IMR-90 (cell line): ENCODE data around the gene RMI2. TPM values are rescaled to one million over a fixed set of nuclear protein-coding genes. Genes with fewer than 3 reads are reported as not detected.

Experiments used
- ATAC-seq: fragments of 200-7000 bp; cut with Tn5 transposase; 2 replicates; pipeline ENCODE4 v1.9.1; 2020; ENCODE audit warnings: low read depth, mild to moderate bottlenecking, moderate library complexity
- BruUV-seq: library from RNA; stranded (reverse); fragments of 400-500 nt; replicated peaks from 2 replicates; lab custom pipeline; 2021; lab: Mats Ljungman, UMichigan
- CTCF ChIA-PET: fragments of 300-600 bp; formaldehyde crosslinking; extraction: SDS; loops from one replicate; lab custom pipeline; 2021; ENCODE audit warnings: antibody characterized with exemption; lab: Yijun Ruan, JAX
- POLR2A ChIA-PET: fragments of 300-600 bp; sonication (Branson Sonifier 250); formaldehyde crosslinking; loops from one replicate; lab custom pipeline; 2022; ENCODE audit warnings: antibody characterized with exemption; ENCODE audit not compliant: unreplicated experiment; lab: Charles Lee
- DNase-seq: peaks from one replicate; pipeline ENCODE4 v3.0.0; 2013
- H2AFZ ChIP-seq: replicated peaks from 2 replicates; pipeline ENCODE3; 2013; ENCODE audit warnings: low read length, mild to moderate bottlenecking; ENCODE audit not compliant: poor library complexity
- H2AK5ac ChIP-seq: 2 replicates; pipeline ENCODE4 v1.6.1; 2013; ENCODE audit warnings: low read depth, low read length, inconsistent platforms
- H2AK9ac ChIP-seq: replicated peaks from 2 replicates; pipeline ENCODE3; 2013; ENCODE audit warnings: mild to moderate bottlenecking, low read depth, low read length, moderate library complexity; ENCODE audit not compliant: poor library complexity
- H2BK120ac ChIP-seq: 2 replicates; pipeline ENCODE4 v1.6.1; 2013; ENCODE audit warnings: low read depth, low read length, inconsistent platforms
- H2BK15ac ChIP-seq: 3 replicates; pipeline ENCODE4 v1.6.1; 2013; ENCODE audit warnings: low read depth, low read length, inconsistent platforms
- H2BK20ac ChIP-seq: 2 replicates; pipeline ENCODE4 v1.6.1; 2013; ENCODE audit warnings: low read depth, mild to moderate bottlenecking, inconsistent platforms, low read length, moderate library complexity
- H2BK5ac ChIP-seq: 2 replicates; pipeline ENCODE4 v1.6.1; 2013; ENCODE audit warnings: mild to moderate bottlenecking, low read depth, low read length, inconsistent platforms; ENCODE audit not compliant: poor library complexity, severe bottlenecking
- H3K14ac ChIP-seq: replicated peaks from 2 replicates; pipeline ENCODE4 v1.6.1; 2013; ENCODE audit warnings: low read depth, low read length, inconsistent platforms
- H3K18ac ChIP-seq: 2 replicates; pipeline ENCODE4 v1.6.1; 2013; ENCODE audit warnings: low read depth, low read length, control low read depth
- H3K23ac ChIP-seq: 2 replicates; pipeline ENCODE4 v1.6.1; 2013; ENCODE audit warnings: low read depth, low read length, inconsistent platforms
- H3K27ac ChIP-seq: 2 replicates; pipeline ENCODE4 v1.5.1; 2013; ENCODE audit warnings: mild to moderate bottlenecking, control low read depth, low read length; ENCODE audit not compliant: insufficient read depth
- H3K27me3 ChIP-seq: 2 replicates; pipeline ENCODE4 v1.6.1; 2013; ENCODE audit warnings: low read length; ENCODE audit not compliant: control insufficient read depth, insufficient read depth
- H3K36me3 ChIP-seq: 2 replicates; pipeline ENCODE4 v1.6.1; 2013; ENCODE audit warnings: low read length, mixed read lengths; ENCODE audit not compliant: control insufficient read depth, insufficient read depth
- H3K4ac ChIP-seq: 2 replicates; pipeline ENCODE4 v1.6.1; 2013; ENCODE audit warnings: low read depth, low read length, inconsistent platforms
- H3K4me1 ChIP-seq: 2 replicates; pipeline ENCODE4 v1.6.1; 2013; ENCODE audit warnings: low read length, mixed read lengths; ENCODE audit not compliant: control insufficient read depth, insufficient read depth
- H3K4me2 ChIP-seq: 2 replicates; pipeline ENCODE4 v1.6.1; 2013; ENCODE audit warnings: low read depth, mild to moderate bottlenecking, control low read depth, low read length, moderate library complexity
- H3K4me3 ChIP-seq: 2 replicates; pipeline ENCODE4 v1.5.1; 2013; ENCODE audit warnings: low read depth, mild to moderate bottlenecking, control low read depth, low read length, moderate library complexity; ENCODE audit not compliant: insufficient read depth
- H3K56ac ChIP-seq: 2 replicates; pipeline ENCODE4 v1.6.1; 2013; ENCODE audit warnings: low read length, inconsistent platforms; ENCODE audit not compliant: insufficient read depth; ENCODE audit errors: extremely low read depth
- H3K79me1 ChIP-seq, 2 experiments: 2 replicates each; pipeline ENCODE4 v1.6.1; 2013; ENCODE audit warnings: low read length in 2 of 2, inconsistent platforms in 1 of 2, low read depth in 1 of 2
- H3K9ac ChIP-seq: 2 replicates; pipeline ENCODE4 v1.6.1; 2013; ENCODE audit warnings: low read depth, low read length, control low read depth
- H3K9me1 ChIP-seq: 2 replicates; pipeline ENCODE4 v1.6.1; 2013; ENCODE audit warnings: low read length, inconsistent platforms; ENCODE audit not compliant: insufficient read depth
- H3K9me3 ChIP-seq: 2 replicates; pipeline ENCODE4 v1.6.1; 2013; ENCODE audit warnings: low read length; ENCODE audit not compliant: control insufficient read depth, insufficient read depth
- H4K20me1 ChIP-seq: 2 replicates; pipeline ENCODE4 v1.6.1; 2013; ENCODE audit warnings: low read length, inconsistent platforms; ENCODE audit not compliant: insufficient read depth
- H4K5ac ChIP-seq: 2 replicates; pipeline ENCODE4 v1.6.1; 2013; ENCODE audit warnings: mild to moderate bottlenecking, low read depth, low read length, control low read depth
- H4K8ac ChIP-seq, 2 experiments: 2 replicates each; pipeline ENCODE4 v1.6.1; 2013; ENCODE audit warnings: low read depth in 2 of 2, low read length in 2 of 2, control low read depth in 1 of 2, inconsistent platforms in 1 of 2
- H4K91ac ChIP-seq: 2 replicates; pipeline ENCODE4 v1.6.1; 2013; ENCODE audit warnings: low read depth, low read length, inconsistent platforms; ENCODE audit not compliant: insufficient read depth
- BHLHE40 ChIP-seq: fragments of 150-350 bp; IDR thresholded peaks from 2 replicates; pipeline ENCODE4 v1.6.1; 2016; ENCODE audit warnings: mild to moderate bottlenecking, low read depth, low read length
- WGBS, 2 experiments: methylation state at CpG; one replicate each; pipeline versions ENCODE4 v1.1.5 to v1.1.7; 2013; ENCODE audit warnings: missing lambda C conversion rate in 2 of 2; ENCODE audit not compliant: insufficient read length in 1 of 2; ENCODE audit errors: extremely low coverage in 2 of 2; 5-methylcytosine and 5-hydroxymethylcytosine counted together
- dilution Hi-C: fragments of 300-500 bp; cut with HindIII; formaldehyde crosslinking; loops from one replicate; pipeline ENCODE4 v1.14.3; 2018; ENCODE audit warnings: low sequenced_read_pairs; ENCODE audit not compliant: unreplicated experiment
- in situ Hi-C: fragments of 300-500 bp; cut with MboI; formaldehyde crosslinking; loops from 3 replicates; pipeline ENCODE4 v1.14.3; 2019; ENCODE audit warnings: low sequenced_read_pairs, inconsistent platforms, mixed read lengths
- intact Hi-C: fragments of 100-400 bp; cut with micrococcal nuclease; formaldehyde crosslinking; loops from 2 replicates; pipeline ENCODE4 v1.10.0; 2022
- polyA plus RNA-seq, 3 experiments: library from polyadenylated mRNA; depleted of rRNA; stranded (reverse); fragments of >200 nt; gene quantifications; 2 replicates each; pipeline ENCODE4 v1.2.3, GENCODE V29; 2012; ENCODE audit warnings: low replicate concordance in 1 of 3
- total RNA-seq: library from RNA; depleted of rRNA; stranded (reverse); fragments of >200 nt; gene quantifications from 2 replicates; pipeline ENCODE4 v1.2.3, GENCODE V29; 2012
- TF ChIP-seq, protein P1 (sequence below): conservative IDR thresholded peaks from 2 replicates; pipeline ENCODE4 v1.5.1; 2012; ENCODE audit warnings: mild to moderate bottlenecking, low read depth, low read length, improper control_type of control experiment
- TF ChIP-seq, protein P2 (sequence below): fragments of 150-350 bp; IDR thresholded peaks from 2 replicates; pipeline ENCODE4 v1.6.1; 2017; ENCODE audit warnings: mild to moderate bottlenecking, antibody characterized with exemption, low read length, low read depth

Gene RMI2
- total and polyA plus RNA-seq, 2 of the 4 experiments (the other 2 are of a cell fraction): 3.2 to 5.6 TPM

DNA sequence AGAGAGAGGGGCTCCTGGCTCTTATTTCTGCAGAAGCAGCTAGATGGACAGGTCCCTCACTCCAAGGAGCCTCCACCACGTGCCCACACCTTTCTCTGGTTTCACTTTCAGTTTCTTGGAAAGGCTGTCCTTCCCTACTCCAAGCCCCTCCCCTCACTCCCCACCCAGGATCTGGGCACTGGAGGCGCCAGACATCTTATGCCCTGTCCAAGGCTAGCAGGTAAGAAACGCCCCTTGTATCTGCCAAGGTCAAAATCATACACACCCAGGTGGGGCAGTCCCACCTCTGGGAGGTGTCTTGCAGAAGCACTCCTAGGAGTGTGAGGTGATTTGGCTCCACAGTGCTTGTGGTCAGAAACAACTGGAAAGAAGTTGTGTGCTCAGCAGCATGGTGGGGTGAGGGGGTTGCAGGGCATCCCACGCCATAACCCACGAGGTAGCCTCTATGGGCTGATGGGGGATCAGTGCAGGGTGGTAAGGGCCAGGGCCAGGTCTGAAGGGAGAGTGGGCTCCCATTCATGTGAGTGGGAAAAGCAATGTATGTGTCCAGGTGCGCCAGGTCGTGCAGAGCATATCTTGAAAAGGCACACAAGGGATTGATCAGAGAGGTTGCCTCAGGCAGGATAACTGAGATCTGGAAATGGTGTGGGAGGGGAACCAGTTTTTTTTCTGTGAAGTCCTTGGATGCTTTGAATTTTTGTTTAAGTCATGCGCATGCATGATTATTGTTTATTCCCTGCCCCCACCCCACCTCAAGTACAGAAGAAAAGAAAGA, 32.4 kb upstream of the RMI2 start:
- H2BK20ac ChIP-seq: peak overlapping the region; percentile 97
- H3K4ac ChIP-seq: peak overlapping the region; percentile 97
- H2BK15ac ChIP-seq: peak overlapping the region; percentile 98; the same call in 2 of the 3 replicates
- no TSS peak for BruUV-seq
- peak overlapping the region; percentile 78 for H2BK5ac ChIP-seq
- ChIA-PET CTCF (interaction anchor here (0.7 to 0.9 kb wide), 2 partner anchors 18 to 288 kb away, joined by 3 to 4 read pairs; no protein-coding TSS in a partner anchor), POLR2A (no interaction called here)
- peak overlapping the region; percentile 86 for H3K23ac ChIP-seq
- 57% methylated on average over 2 of the region's 8 CpGs; no CpG with 5 or more reads in 1 of the 2 experiments for WGBS, 2 experiments
- peak overlapping the region; percentile 52 to 96 for H4K8ac ChIP-seq
- peaks cover 21% of the 10 kb centered on the region for H3K9me1 ChIP-seq
- H4K91ac ChIP-seq: peak overlapping the region; percentile 98
- H2AK9ac ChIP-seq: peak overlapping the region; percentile 96
- H3K36me3 ChIP-seq: no peaks in the 10 kb centered on the region
- dilution Hi-C loops: no loop called here
- in situ Hi-C loops: no loop called here
- H4K5ac ChIP-seq: peak overlapping the region; percentile 86
- intact Hi-C loops: loop anchor here (2.0 kb wide), 1 partner anchor 16 kb away; no protein-coding TSS in a partner anchor
- H2AK5ac ChIP-seq: peak overlapping the region; percentile 97
- H3K4me2 ChIP-seq: peak overlapping the region; percentile 60
- H2AFZ ChIP-seq: peak overlapping the region; percentile 82
- ATAC-seq: peak; percentile 73
- H3K14ac ChIP-seq: peak overlapping the region; percentile 94
- H3K9me3 ChIP-seq: no peaks in the 10 kb centered on the region
- H3K27me3 ChIP-seq: no peaks in the 10 kb centered on the region
- peak overlapping the region; percentile 59; the same call in 1 of the 2 replicates for H3K56ac ChIP-seq
- H2BK120ac ChIP-seq: peak overlapping the region; percentile 99
- H3K79me1 ChIP-seq: peaks cover 0 to 5% of the 10 kb centered on the region in 2 experiments; a peak in 2 of 4 replicates
- TF ChIP-seq, protein P1, sequence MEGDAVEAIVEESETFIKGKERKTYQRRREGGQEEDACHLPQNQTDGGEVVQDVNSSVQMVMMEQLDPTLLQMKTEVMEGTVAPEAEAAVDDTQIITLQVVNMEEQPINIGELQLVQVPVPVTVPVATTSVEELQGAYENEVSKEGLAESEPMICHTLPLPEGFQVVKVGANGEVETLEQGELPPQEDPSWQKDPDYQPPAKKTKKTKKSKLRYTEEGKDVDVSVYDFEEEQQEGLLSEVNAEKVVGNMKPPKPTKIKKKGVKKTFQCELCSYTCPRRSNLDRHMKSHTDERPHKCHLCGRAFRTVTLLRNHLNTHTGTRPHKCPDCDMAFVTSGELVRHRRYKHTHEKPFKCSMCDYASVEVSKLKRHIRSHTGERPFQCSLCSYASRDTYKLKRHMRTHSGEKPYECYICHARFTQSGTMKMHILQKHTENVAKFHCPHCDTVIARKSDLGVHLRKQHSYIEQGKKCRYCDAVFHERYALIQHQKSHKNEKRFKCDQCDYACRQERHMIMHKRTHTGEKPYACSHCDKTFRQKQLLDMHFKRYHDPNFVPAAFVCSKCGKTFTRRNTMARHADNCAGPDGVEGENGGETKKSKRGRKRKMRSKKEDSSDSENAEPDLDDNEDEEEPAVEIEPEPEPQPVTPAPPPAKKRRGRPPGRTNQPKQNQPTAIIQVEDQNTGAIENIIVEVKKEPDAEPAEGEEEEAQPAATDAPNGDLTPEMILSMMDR: no peak
- TF ChIP-seq, protein P2, sequence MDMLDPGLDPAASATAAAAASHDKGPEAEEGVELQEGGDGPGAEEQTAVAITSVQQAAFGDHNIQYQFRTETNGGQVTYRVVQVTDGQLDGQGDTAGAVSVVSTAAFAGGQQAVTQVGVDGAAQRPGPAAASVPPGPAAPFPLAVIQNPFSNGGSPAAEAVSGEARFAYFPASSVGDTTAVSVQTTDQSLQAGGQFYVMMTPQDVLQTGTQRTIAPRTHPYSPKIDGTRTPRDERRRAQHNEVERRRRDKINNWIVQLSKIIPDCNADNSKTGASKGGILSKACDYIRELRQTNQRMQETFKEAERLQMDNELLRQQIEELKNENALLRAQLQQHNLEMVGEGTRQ: peak; percentile 67
- peak; percentile 64; the same call in 1 of the 2 replicates for TF ChIP-seq BHLHE40
- no peak overlapping the region for H3K4me3 ChIP-seq
- H4K20me1 ChIP-seq: no peaks in the 10 kb centered on the region
- peaks cover 24% of the 10 kb centered on the region for H3K4me1 ChIP-seq
- peak overlapping the region; percentile 79 for H3K27ac ChIP-seq
- no peak overlapping the region for H3K9ac ChIP-seq
- H3K18ac ChIP-seq: peak overlapping the region; percentile 87
- peak; percentile 78 for DNase-seq
